Keratinocyte (primary cell): Measurements from ENCODE around the gene AGTPBP1. TPM values are rescaled to one million over a fixed set of nuclear protein-coding genes. Genes with fewer than 3 reads are reported as not detected.
A peak's percentile ranks its signal among the peaks of the same experiment; 100 is the strongest.

Experiments used
- DNase-seq: peaks from one replicate; pipeline ENCODE4 v3.0.0-alpha.2; 2011; ENCODE audit warnings: low read depth, missing footprints, low spot score
- FAIRE-seq: peaks from 2 replicates; lab custom pipeline; 2011; peaks lifted over from hg19 to GRCh38; lab: Jason Lieb, UNC
- H2AFZ ChIP-seq: 2 replicates; pipeline ENCODE4 v1.6.0; 2012; ENCODE audit warnings: low read length, control low read depth, inconsistent platforms; ENCODE audit not compliant: control insufficient read depth
- H3K27ac ChIP-seq: 2 replicates; pipeline ENCODE4 v1.5.1; 2011; ENCODE audit warnings: low read length; ENCODE audit not compliant: control insufficient read depth, insufficient read depth
- H3K27me3 ChIP-seq: 3 replicates; pipeline ENCODE4 v1.6.0; 2011; ENCODE audit warnings: low read length; ENCODE audit not compliant: control insufficient read depth, insufficient read depth; ENCODE audit errors: extremely low read depth
- H3K36me3 ChIP-seq, 2 experiments: 2 replicates in 1 of 2; 3 replicates in 1 of 2; pipeline ENCODE4 v1.5.1; 2011; ENCODE audit warnings: low read length in 2 of 2, mild to moderate bottlenecking in 1 of 2; ENCODE audit not compliant: control insufficient read depth in 2 of 2, insufficient read depth in 2 of 2; ENCODE audit errors: extremely low read depth in 1 of 2
- H3K4me1 ChIP-seq: 3 replicates; pipeline ENCODE4 v1.5.1; 2011; ENCODE audit warnings: low read length; ENCODE audit not compliant: control insufficient read depth, insufficient read depth; ENCODE audit errors: extremely low read depth
- H3K4me2 ChIP-seq: 3 replicates; pipeline ENCODE4 v1.6.0; 2011; ENCODE audit warnings: low read depth, low read length; ENCODE audit not compliant: control insufficient read depth, insufficient read depth; ENCODE audit errors: extremely low read depth
- H3K4me3 ChIP-seq, 3 experiments: fragments of 200-600 bp in 1 of 3; sonication (generic) in 1 of 3; 2 replicates in 2 of 3; 3 replicates in 1 of 3; pipeline ENCODE4 v1.5.1; 2011 to 2016; ENCODE audit warnings: low read length in 3 of 3, mild to moderate bottlenecking in 3 of 3, control low read depth in 2 of 3, inconsistent platforms in 1 of 3, low read depth in 1 of 3, mixed read lengths in 1 of 3, mixed run types in 1 of 3, moderate library complexity in 1 of 3; ENCODE audit not compliant: control insufficient read depth in 2 of 3, insufficient read depth in 2 of 3; ENCODE audit errors: extremely low read depth in 1 of 3
- H3K79me2 ChIP-seq: 2 replicates; pipeline ENCODE4 v1.6.0; 2012; ENCODE audit warnings: low read length; ENCODE audit not compliant: control insufficient read depth, insufficient read depth
- H3K9ac ChIP-seq: 3 replicates; pipeline ENCODE4 v1.6.0; 2011; ENCODE audit warnings: low read length; ENCODE audit not compliant: control insufficient read depth, insufficient read depth; ENCODE audit errors: extremely low read depth
- H3K9me1 ChIP-seq: 3 replicates; pipeline ENCODE4 v1.6.0; 2011; ENCODE audit warnings: low read length; ENCODE audit not compliant: control insufficient read depth, insufficient read depth; ENCODE audit errors: extremely low read depth
- H3K9me3 ChIP-seq: 2 replicates; pipeline ENCODE4 v1.5.1; 2012; ENCODE audit warnings: low read depth, low read length; ENCODE audit not compliant: control insufficient read depth
- H4K20me1 ChIP-seq: 3 replicates; pipeline ENCODE4 v1.6.0; 2011; ENCODE audit warnings: low read length; ENCODE audit not compliant: control insufficient read depth, insufficient read depth; ENCODE audit errors: extremely low read depth
- CTCF ChIP-seq, 3 experiments: IDR thresholded peaks in 1 of 3; conservative IDR thresholded peaks in 1 of 3; optimal IDR thresholded peaks in 1 of 3; 2 replicates in 2 of 3; 3 replicates in 1 of 3; pipeline versions ENCODE3 to v1.5.1; 2011; ENCODE audit warnings: low read length in 3 of 3, mild to moderate bottlenecking in 3 of 3, moderate library complexity in 2 of 3, control low read depth in 1 of 3, inconsistent platforms in 1 of 3; ENCODE audit not compliant: insufficient read depth in 2 of 3; ENCODE audit errors: extremely low read depth in 1 of 3
- EZH2 ChIP-seq: IDR thresholded peaks from one replicate; pipeline ENCODE4 v1.6.1; 2012; ENCODE audit warnings: inconsistent platforms, mild to moderate bottlenecking, low read length, moderate library complexity
- dilution Hi-C: fragments of 300-500 bp; cut with MboI; formaldehyde crosslinking; loops from one replicate; pipeline ENCODE4 v1.7.0; 2020; ENCODE audit warnings: low sequenced_read_pairs; ENCODE audit not compliant: extremely low pct_ligation_motif_present
- polyA plus RNA-seq, 5 experiments: library from polyadenylated mRNA; depleted of rRNA in 3 of 5; stranded (reverse) in 3 of 5; stranded (forward) in 1 of 5; unstranded in 1 of 5; fragments of >200 nt; gene quantifications; 1 replicate in 1 of 5; 2 replicates in 3 of 5; 3 replicates in 1 of 5; pipeline versions ENCODE4 v1.2.1 to v1.2.3, GENCODE V29; 2011 to 2012; ENCODE audit warnings: missing spikeins in 2 of 5, low read depth in 1 of 5, low replicate concordance in 1 of 5

AGTPBP1 gene
- polyA plus RNA-seq, 1 donor (not counting 4 experiments of a cell fraction or from before 2014, with no cell fraction given), result 11.1 TPM

GRCh38 chr9:85610074-85610860, 131.5 kb downstream of the AGTPBP1 start:
- H3K9me1 ChIP-seq, result no peaks in the 10 kb centered on the region
- H3K36me3 ChIP-seq, result no peaks in the 10 kb centered on the region
- no peaks in the 10 kb centered on the region for H4K20me1 ChIP-seq
- dilution Hi-C loops, result no loop called here
- H3K9ac ChIP-seq, result no peak overlapping the region
- peak overlapping the region; percentile 19 for H3K4me2 ChIP-seq
- no peaks in the 10 kb centered on the region for H3K27me3 ChIP-seq
- H3K4me3 ChIP-seq, result no peak overlapping the region
- no peak for DNase-seq
- TF ChIP-seq CTCF (optimal IDR thresholded peaks at IDR 0.05 in 1 of 3, IDR thresholded peaks at IDR 0.05 in 1 of 3, conservative IDR thresholded peaks at IDR 0.05 in 1 of 3; ENCODE audit: extremely low read depth in 1 of 3, insufficient read depth in 2 of 3, low read length in 3 of 3) (peak; percentile 63 to 75 (median 67)), EZH2 (no peak)
- FAIRE-seq, result peak; percentile 88
- H3K9me3 ChIP-seq, result no peaks in the 10 kb centered on the region
- no peaks in the 10 kb centered on the region for H3K79me2 ChIP-seq
- peak overlapping the region; percentile 17 for H2AFZ ChIP-seq
- H3K27ac ChIP-seq, result no peak overlapping the region
- no peaks in the 10 kb centered on the region for H3K4me1 ChIP-seq

GRCh38 chr9:85605905-85606304, 135.8 kb downstream of the AGTPBP1 start:
- Histone ChIP-seq H3K36me3 (no peaks in the 10 kb centered on the region), H3K9me1 (no peaks in the 10 kb centered on the region)

More at GRCh38 chr9:85605905-85606304, 135.8 kb downstream of the AGTPBP1 start:
- Histone ChIP-seq H3K4me3 (no peak overlapping the region), H4K20me1 (no peaks in the 10 kb centered on the region), H3K9me3 (no peaks in the 10 kb centered on the region), H3K79me2 (no peaks in the 10 kb centered on the region), H3K27me3 (no peaks in the 10 kb centered on the region), H3K4me1 (no peaks in the 10 kb centered on the region), H3K27ac (no peak overlapping the region), H3K4me2 (no peak overlapping the region), H3K9ac (no peak overlapping the region), H2AFZ (no peak overlapping the region)
- dilution Hi-C loops, result no loop called here
- no peak for TF ChIP-seq EZH2
- no peak for TF ChIP-seq CTCF (optimal IDR thresholded peaks at IDR 0.05 in 1 of 3, IDR thresholded peaks at IDR 0.05 in 1 of 3, conservative IDR thresholded peaks at IDR 0.05 in 1 of 3; ENCODE audit: extremely low read depth in 1 of 3, insufficient read depth in 2 of 3, low read length in 3 of 3)
- DNase-seq (no peak), FAIRE-seq (no peak)
